Endothelial cell of umbilical vein (primary cell): ENCODE results near the gene MS4A4A. TPM values are rescaled to one million over a fixed set of nuclear protein-coding genes. Genes with fewer than 3 reads are reported as not detected.

Source experiments
- BruUV-seq: library from RNA; stranded (reverse); fragments of 400-500 nt; replicated peaks from 2 replicates; lab custom pipeline; 2021; lab: Mats Ljungman, UMichigan
- CTCF ChIA-PET: fragments of 300-600, 350-600 bp; sonication (Branson Sonifier 250); formaldehyde crosslinking; loops from one replicate; lab custom pipeline; 2021; ENCODE audit warnings: antibody characterized with exemption, inconsistent platforms; lab: Charles Lee
- POLR2A ChIA-PET: fragments of 300-600, 350-600 bp; sonication (Branson Sonifier 250); formaldehyde crosslinking; loops from one replicate; lab custom pipeline; 2021; ENCODE audit warnings: antibody characterized with exemption, inconsistent platforms; lab: Charles Lee
- DNase-seq: peaks from one replicate; pipeline ENCODE4 v3.0.0-alpha.2; 2011; ENCODE audit warnings: low read depth, low spot score
- FAIRE-seq: peaks from 2 replicates; lab custom pipeline; 2011; peaks lifted over from hg19 to GRCh38; lab: Jason Lieb, UNC
- H2AFZ ChIP-seq: 2 replicates; pipeline ENCODE4 v1.6.0; 2012; ENCODE audit warnings: low read depth, low read length, control low read depth, inconsistent platforms
- H3K27ac ChIP-seq: 2 replicates; pipeline ENCODE4 v1.5.1; 2011; ENCODE audit warnings: low read depth, mild to moderate bottlenecking, control low read depth, low read length, moderate library complexity; ENCODE audit not compliant: insufficient read depth
- H3K27me3 ChIP-seq, 2 experiments: 2 replicates each; pipeline versions ENCODE4 v1.6.0 to v1.6.1; 2011; ENCODE audit warnings: low read length in 2 of 2, mixed read lengths in 1 of 2; ENCODE audit not compliant: control insufficient read depth in 2 of 2, insufficient read depth in 2 of 2
- H3K36me3 ChIP-seq, 2 experiments: 2 replicates in 1 of 2; 3 replicates in 1 of 2; pipeline ENCODE4 v1.5.1; 2011; ENCODE audit warnings: low read length in 2 of 2, mild to moderate bottlenecking in 1 of 2, moderate library complexity in 1 of 2; ENCODE audit not compliant: control insufficient read depth in 2 of 2, insufficient read depth in 2 of 2; ENCODE audit errors: extremely low read depth in 1 of 2
- H3K4me1 ChIP-seq: 3 replicates; pipeline ENCODE4 v1.5.1; 2011; ENCODE audit warnings: mild to moderate bottlenecking, low read length; ENCODE audit not compliant: control insufficient read depth, insufficient read depth; ENCODE audit errors: extremely low read depth
- H3K4me2 ChIP-seq: 2 replicates; pipeline ENCODE4 v1.6.1; 2011; ENCODE audit warnings: low read length, control low read depth, mixed read lengths; ENCODE audit not compliant: insufficient read depth
- H3K4me3 ChIP-seq, 3 experiments: fragments of 200-600 bp in 1 of 3; sonication (generic), shearing (Covaris generic) in 1 of 3; replicated peaks in 1 of 3; 2 replicates each; pipeline ENCODE4 v1.5.1; 2011 to 2016; ENCODE audit warnings: control low read depth in 3 of 3, low read length in 3 of 3, mild to moderate bottlenecking in 2 of 3, inconsistent platforms in 1 of 3, low read depth in 1 of 3, moderate library complexity in 1 of 3; ENCODE audit not compliant: insufficient read depth in 1 of 3
- H3K79me2 ChIP-seq: 2 replicates; pipeline ENCODE4 v1.6.0; 2012; ENCODE audit warnings: low read length, inconsistent platforms; ENCODE audit not compliant: control insufficient read depth, insufficient read depth
- H3K9ac ChIP-seq: replicated peaks from 2 replicates; pipeline ENCODE3; 2011; ENCODE audit warnings: low read length, control low read depth; ENCODE audit not compliant: insufficient read depth; ENCODE audit errors: extremely low read depth
- H3K9me1 ChIP-seq: replicated peaks from 3 replicates; pipeline ENCODE4 v1.6.0; 2011; ENCODE audit warnings: mild to moderate bottlenecking, low read length; ENCODE audit not compliant: control insufficient read depth, insufficient read depth; ENCODE audit errors: extremely low read depth
- H3K9me3 ChIP-seq: replicated peaks from 2 replicates; pipeline ENCODE4 v1.5.1; 2012; ENCODE audit warnings: low read length, inconsistent platforms; ENCODE audit not compliant: control insufficient read depth, insufficient read depth
- H4K20me1 ChIP-seq: replicated peaks from 2 replicates; pipeline ENCODE3; 2011; ENCODE audit warnings: mild to moderate bottlenecking, low read length; ENCODE audit not compliant: control insufficient read depth, insufficient read depth; ENCODE audit errors: extremely low read depth
- JUN ChIP-seq: IDR thresholded peaks from 2 replicates; pipeline ENCODE4 v1.6.1; 2011; ENCODE audit warnings: borderline replicate concordance, low read depth; ENCODE audit not compliant: insufficient read length, insufficient read depth
- MYC ChIP-seq: IDR thresholded peaks from one replicate; pipeline ENCODE4 v1.6.1; 2011; ENCODE audit warnings: mild to moderate bottlenecking, low read depth, low read length
- POLR2A ChIP-seq: IDR thresholded peaks from 2 replicates; pipeline ENCODE4 v1.6.1; 2012; ENCODE audit warnings: low read depth, mild to moderate bottlenecking, control low read depth, low read length
- dilution Hi-C: fragments of 300-500 bp; cut with MboI; formaldehyde crosslinking; loops from one replicate; pipeline ENCODE4 v1.15.0; 2019; ENCODE audit warnings: low sequenced_read_pairs; ENCODE audit not compliant: extremely low pct_ligation_motif_present
- intact Hi-C: fragments of 100-400 bp; cut with micrococcal nuclease; formaldehyde crosslinking; loops from one replicate; pipeline ENCODE4 v1.10.0; 2022
- polyA plus RNA-seq, 4 experiments: library from polyadenylated mRNA; depleted of rRNA in 3 of 4; stranded (reverse) in 3 of 4; unstranded in 1 of 4; fragments of >200 nt; gene quantifications; 2 replicates each; pipeline versions ENCODE4 v1.2.1 to v1.2.3, GENCODE V29; 2011 to 2012; ENCODE audit warnings: missing spikeins in 1 of 4
- total RNA-seq: library from RNA; stranded (reverse); gene quantifications from 2 replicates; pipeline ENCODE4 v1.2.3, GENCODE V29; 2021
- TF ChIP-seq, protein P1 (sequence below), 2 donors: IDR thresholded peaks; 1 replicate in 1 of 2; 2 replicates in 1 of 2; pipeline ENCODE4 v1.5.1; 2011; ENCODE audit warnings: low read length in 2 of 2, mild to moderate bottlenecking in 2 of 2, moderate library complexity in 2 of 2, control low read depth in 1 of 2, inconsistent platforms in 1 of 2, low read depth in 1 of 2; ENCODE audit not compliant: insufficient read depth in 1 of 2; ENCODE audit errors: extremely low read depth in 1 of 2

The MS4A4A gene
- total and polyA plus RNA-seq, 2 donors (not counting 3 experiments of a cell fraction or from before 2014, with no cell fraction given), result 0.19 TPM; not detected in 1

DNA sequence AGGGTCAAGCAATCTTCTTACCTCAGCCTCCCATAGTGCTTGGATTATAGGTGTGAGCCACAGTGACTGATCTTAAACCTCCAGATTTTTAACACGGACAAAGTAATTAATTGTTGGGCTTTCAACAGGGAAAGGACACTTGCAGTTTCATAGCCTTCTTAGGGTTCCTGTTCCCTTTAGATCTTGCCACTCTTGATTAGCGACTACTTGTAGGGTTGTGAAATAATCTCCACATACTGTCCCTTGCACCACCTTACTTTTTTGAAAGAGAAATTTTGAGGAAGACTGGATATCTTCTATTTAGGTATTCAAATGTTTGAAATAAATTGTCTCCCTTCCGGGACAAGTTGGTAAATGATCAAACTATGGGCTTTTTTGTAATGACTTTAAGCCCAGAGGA is 45.1 kb upstream of the MS4A4A start:
- H2AFZ ChIP-seq, result no peak overlapping the region
- FAIRE-seq (no peak), DNase-seq (no peak)
- H3K9me1 ChIP-seq, result no peaks in the 10 kb centered on the region
- H3K79me2 ChIP-seq, result no peaks in the 10 kb centered on the region
- H3K27ac ChIP-seq, result no peak overlapping the region
- no peaks in the 10 kb centered on the region for H3K36me3 ChIP-seq
- intact Hi-C loops, result no loop called here
- TF ChIP-seq POLR2A (no peak), JUN (no peak), MYC (no peak)
- POLR2A ChIA-PET, result no interaction called here
- no TSS peak for BruUV-seq
- H3K9ac ChIP-seq, result no peak overlapping the region
- CTCF ChIA-PET, result interaction anchor here (1.0 to 6.5 kb wide), 3 partner anchors 9 to 17 kb away, joined by 3 to 27 read pairs (median 3); no protein-coding TSS in a partner anchor
- H3K9me3 ChIP-seq, result no peaks in the 10 kb centered on the region
- no peaks in the 10 kb centered on the region for H3K27me3 ChIP-seq
- dilution Hi-C loops, result no loop called here
- H3K4me1 ChIP-seq, result no peaks in the 10 kb centered on the region
- no peaks in the 10 kb centered on the region for H4K20me1 ChIP-seq
- H3K4me3 ChIP-seq, result no peak overlapping the region
- no peak overlapping the region for H3K4me2 ChIP-seq

DNA sequence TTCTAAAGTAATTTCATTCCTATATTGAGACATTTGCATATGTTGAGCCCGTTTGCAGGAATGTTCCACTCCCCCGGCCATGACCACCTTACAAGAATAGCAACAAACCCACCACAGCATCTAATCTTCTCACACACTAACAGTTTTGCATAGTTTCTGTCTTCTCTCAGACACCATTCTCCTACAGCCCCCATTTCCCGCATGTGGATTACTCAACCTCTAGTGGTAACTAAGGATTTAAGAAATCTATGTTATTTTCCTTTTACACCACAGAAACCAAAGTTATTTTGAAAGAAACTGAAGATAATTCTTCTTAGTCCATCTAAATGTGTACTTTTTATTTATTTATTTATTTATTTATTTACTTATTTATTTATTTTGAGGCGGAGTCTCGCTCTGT is 39.8 kb upstream of the MS4A4A start:
- Histone ChIP-seq H3K79me2 (no peaks in the 10 kb centered on the region), H2AFZ (no peak overlapping the region), H3K9me3 (no peaks in the 10 kb centered on the region), H3K4me3 (no peak overlapping the region), H3K27ac (no peak overlapping the region), H3K4me1 (no peaks in the 10 kb centered on the region), H3K36me3 (no peaks in the 10 kb centered on the region), H3K9me1 (no peaks in the 10 kb centered on the region), H3K4me2 (no peak overlapping the region), H3K9ac (no peak overlapping the region), H4K20me1 (no peaks in the 10 kb centered on the region), H3K27me3 (peaks cover 2 to 4% of the 10 kb centered on the region in 2 experiments)
- FAIRE-seq (no peak), DNase-seq (no peak)
- POLR2A ChIA-PET, result no interaction called here
- CTCF ChIA-PET, result no interaction called here
- intact Hi-C loops, result no loop called here
- TF ChIP-seq, protein P1, sequence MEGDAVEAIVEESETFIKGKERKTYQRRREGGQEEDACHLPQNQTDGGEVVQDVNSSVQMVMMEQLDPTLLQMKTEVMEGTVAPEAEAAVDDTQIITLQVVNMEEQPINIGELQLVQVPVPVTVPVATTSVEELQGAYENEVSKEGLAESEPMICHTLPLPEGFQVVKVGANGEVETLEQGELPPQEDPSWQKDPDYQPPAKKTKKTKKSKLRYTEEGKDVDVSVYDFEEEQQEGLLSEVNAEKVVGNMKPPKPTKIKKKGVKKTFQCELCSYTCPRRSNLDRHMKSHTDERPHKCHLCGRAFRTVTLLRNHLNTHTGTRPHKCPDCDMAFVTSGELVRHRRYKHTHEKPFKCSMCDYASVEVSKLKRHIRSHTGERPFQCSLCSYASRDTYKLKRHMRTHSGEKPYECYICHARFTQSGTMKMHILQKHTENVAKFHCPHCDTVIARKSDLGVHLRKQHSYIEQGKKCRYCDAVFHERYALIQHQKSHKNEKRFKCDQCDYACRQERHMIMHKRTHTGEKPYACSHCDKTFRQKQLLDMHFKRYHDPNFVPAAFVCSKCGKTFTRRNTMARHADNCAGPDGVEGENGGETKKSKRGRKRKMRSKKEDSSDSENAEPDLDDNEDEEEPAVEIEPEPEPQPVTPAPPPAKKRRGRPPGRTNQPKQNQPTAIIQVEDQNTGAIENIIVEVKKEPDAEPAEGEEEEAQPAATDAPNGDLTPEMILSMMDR (IDR thresholded peaks at IDR 0.05; ENCODE audit: extremely low read depth in 1 of 2, insufficient read depth in 1 of 2, low read depth in 1 of 2, low read length in 2 of 2), result no peak
- BruUV-seq, result no TSS peak
- dilution Hi-C loops, result no loop called here
